ENCODE measurements around the gene TRMT1L. TPM values are rescaled to one million over a fixed set of nuclear protein-coding genes. Genes with fewer than 3 reads are reported as not detected.

TRMT1L gene
- total RNA-seq, 4 donors from 2014 or later: 7.6 to 19.1 (median 14.1) TPM

- DNase-seq (ENCODE audit: low spot score in 2 of 2): no peak
- 80% methylated on average over 3 of the region's 3 CpGs for WGBS
- no peak overlapping the region for H3K27ac ChIP-seq
- H3K9me3 ChIP-seq: no peaks in the 10 kb centered on the region
- TF ChIP-seq CTCF (IDR thresholded peaks at IDR 0.05) (no peak), EP300 (IDR thresholded peaks at IDR 0.05) (no peak), POLR2AphosphoS5 (IDR thresholded peaks at IDR 0.05) (no peak), POLR2A (IDR thresholded peaks at IDR 0.05) (no peak)
- no peaks in the 10 kb centered on the region for H3K4me1 ChIP-seq
- no peaks in the 10 kb centered on the region for H3K27me3 ChIP-seq
- no peaks in the 10 kb centered on the region for H3K36me3 ChIP-seq
- no peak overlapping the region for H3K4me3 ChIP-seq
Measured at GRCh38 chr1:185075476-185075875, 81.3 kb downstream of the TRMT1L start.

GRCh38 chr1:185074307-185074706 is 82.4 kb downstream of the TRMT1L start:
- no peak overlapping the region for H3K4me3 ChIP-seq
- DNase-seq (ENCODE audit: low spot score in 2 of 2): no peak
- H3K27ac ChIP-seq: no peak overlapping the region
- no peaks in the 10 kb centered on the region for H3K9me3 ChIP-seq
- H3K27me3 ChIP-seq: no peaks in the 10 kb centered on the region
- no peaks in the 10 kb centered on the region for H3K36me3 ChIP-seq
- TF ChIP-seq POLR2A (IDR thresholded peaks at IDR 0.05): no peak
- TF ChIP-seq EP300 (IDR thresholded peaks at IDR 0.05): no peak
- TF ChIP-seq POLR2AphosphoS5 (IDR thresholded peaks at IDR 0.05): no peak
- no peak for TF ChIP-seq CTCF (IDR thresholded peaks at IDR 0.05)
- no peaks in the 10 kb centered on the region for H3K4me1 ChIP-seq

DNA sequence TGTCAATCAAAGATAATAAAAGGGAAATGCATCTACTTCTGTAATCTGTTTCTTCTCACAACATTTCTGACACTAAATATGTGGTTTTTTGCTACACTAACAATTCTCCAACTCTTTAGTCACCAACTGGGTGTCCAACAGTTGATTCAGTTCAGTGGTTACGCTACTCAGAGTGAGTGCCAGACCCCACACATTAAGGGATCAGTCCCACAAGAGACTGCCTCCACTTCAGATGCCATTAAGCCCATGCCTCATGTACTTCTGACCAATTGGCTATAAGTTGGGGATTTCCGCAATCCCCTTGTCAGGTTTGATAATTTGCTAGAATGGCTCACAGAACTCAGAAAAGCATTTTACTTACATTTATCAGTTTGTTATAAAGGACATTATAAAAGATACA is 83.0 kb downstream of the TRMT1L start:
- Histone ChIP-seq H3K4me1 (peaks cover under 1% of the 10 kb centered on the region), H3K4me3 (no peak overlapping the region), H3K27ac (no peak overlapping the region), H3K27me3 (no peaks in the 10 kb centered on the region), H3K9me3 (no peaks in the 10 kb centered on the region), H3K36me3 (no peaks in the 10 kb centered on the region)
- WGBS: 100% methylated on average over 2 of the region's 2 CpGs
- TF ChIP-seq CTCF (IDR thresholded peaks at IDR 0.05) (no peak), POLR2A (IDR thresholded peaks at IDR 0.05) (no peak), POLR2AphosphoS5 (IDR thresholded peaks at IDR 0.05) (no peak), EP300 (IDR thresholded peaks at IDR 0.05) (no peak)
- no peak for DNase-seq (ENCODE audit: low spot score in 2 of 2)

DNA sequence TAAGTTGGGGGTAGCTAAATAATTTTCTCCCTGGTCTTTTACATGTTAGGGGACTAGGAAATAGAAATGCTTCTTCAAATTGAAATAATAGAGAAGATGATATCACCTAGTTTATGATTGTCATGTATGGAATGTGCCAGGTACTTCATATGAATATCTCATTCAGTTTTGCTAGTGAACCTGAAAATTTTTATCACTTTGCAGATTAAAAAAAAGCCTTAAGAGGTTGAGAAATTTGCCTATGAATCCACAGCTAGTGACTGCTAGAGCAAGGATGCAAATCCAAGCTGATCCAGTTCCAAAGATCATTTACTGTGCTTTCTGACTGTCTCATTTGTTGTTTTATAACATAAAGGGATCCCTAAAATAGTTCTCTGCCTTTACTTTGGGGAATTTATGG is 86.7 kb downstream of the TRMT1L start:
- no peak for DNase-seq (ENCODE audit: low spot score in 2 of 2)
- Histone ChIP-seq H3K4me1 (peaks cover 7% of the 10 kb centered on the region), H3K36me3 (no peaks in the 10 kb centered on the region), H3K27ac (no peak overlapping the region), H3K4me3 (no peak overlapping the region), H3K27me3 (no peaks in the 10 kb centered on the region), H3K9me3 (no peaks in the 10 kb centered on the region)
- TF ChIP-seq EP300 (IDR thresholded peaks at IDR 0.05) (no peak), CTCF (IDR thresholded peaks at IDR 0.05) (no peak), POLR2AphosphoS5 (IDR thresholded peaks at IDR 0.05) (no peak), POLR2A (IDR thresholded peaks at IDR 0.05) (no peak)

GRCh38 chr1:185069202-185069772 is 87.5 kb downstream of the TRMT1L start:
- TF ChIP-seq EP300 (IDR thresholded peaks at IDR 0.05): no peak
- TF ChIP-seq POLR2A (IDR thresholded peaks at IDR 0.05): no peak
- TF ChIP-seq CTCF (IDR thresholded peaks at IDR 0.05): no peak
- TF ChIP-seq POLR2AphosphoS5 (IDR thresholded peaks at IDR 0.05): no peak
- no peaks in the 10 kb centered on the region for H3K36me3 ChIP-seq
- no peaks in the 10 kb centered on the region for H3K27me3 ChIP-seq
- DNase-seq (ENCODE audit: low spot score in 2 of 2): no peak
- WGBS: 99% methylated on average over 4 of the region's 4 CpGs
- H3K4me1 ChIP-seq: peaks cover 7% of the 10 kb centered on the region
- H3K27ac ChIP-seq: no peak overlapping the region
- H3K9me3 ChIP-seq: no peaks in the 10 kb centered on the region
- H3K4me3 ChIP-seq: no peak overlapping the region
